ENCODE data around the gene RPL11.
"Not testable (repeated sequence)": the region's sequence is repeated elsewhere in the genome, so short reads cannot be mapped to it uniquely, and the experiment has no call there.

RPL11 gene

DNA sequence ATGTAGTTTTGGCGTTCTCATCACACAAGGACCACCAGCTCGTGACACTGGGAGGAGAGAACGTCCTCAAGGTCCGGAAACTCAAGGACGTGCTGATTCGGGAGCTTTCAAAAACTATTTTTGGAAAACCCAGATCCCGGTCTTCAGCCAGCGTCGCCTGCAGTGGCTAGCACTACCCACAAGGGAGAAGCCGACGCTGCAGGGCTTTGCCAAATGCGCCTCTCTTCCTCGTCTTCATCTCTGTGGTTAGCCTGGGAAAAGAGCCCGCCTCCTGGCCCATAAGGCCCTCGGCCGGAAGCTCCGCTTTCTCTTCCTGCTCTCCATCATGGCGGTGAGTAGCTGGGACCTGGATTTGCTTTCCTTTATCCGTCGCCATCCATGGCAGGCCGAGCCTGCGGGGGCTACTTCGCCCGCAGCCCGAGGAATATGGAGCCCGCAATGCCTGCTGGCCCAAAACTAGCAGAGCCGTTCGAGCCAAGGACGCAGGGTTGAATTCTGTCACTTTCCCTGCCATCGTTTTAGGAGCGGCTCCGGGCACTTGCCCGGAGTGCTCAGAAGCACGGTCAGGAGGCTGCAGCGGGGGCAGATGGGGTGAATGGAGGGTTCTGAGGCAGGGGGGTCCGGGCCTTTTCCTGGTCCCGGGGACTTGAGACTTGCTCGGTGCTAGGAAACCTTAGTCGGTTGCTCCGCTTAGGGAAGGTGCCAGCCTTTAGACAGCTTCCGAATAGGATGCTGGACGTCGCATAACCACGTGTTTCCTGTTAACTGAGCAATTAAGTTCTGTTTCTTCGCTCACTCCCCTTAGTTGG, at the start of gene RPL11:
Gene RPL11, plus strand, starts transcription at position 308 of the 809 bp plus-strand sequence. Its CDS starts 18 bp downstream, at position 326.
- DNase-seq = peak; percentile 39 to 96 (median 89)

DNA sequence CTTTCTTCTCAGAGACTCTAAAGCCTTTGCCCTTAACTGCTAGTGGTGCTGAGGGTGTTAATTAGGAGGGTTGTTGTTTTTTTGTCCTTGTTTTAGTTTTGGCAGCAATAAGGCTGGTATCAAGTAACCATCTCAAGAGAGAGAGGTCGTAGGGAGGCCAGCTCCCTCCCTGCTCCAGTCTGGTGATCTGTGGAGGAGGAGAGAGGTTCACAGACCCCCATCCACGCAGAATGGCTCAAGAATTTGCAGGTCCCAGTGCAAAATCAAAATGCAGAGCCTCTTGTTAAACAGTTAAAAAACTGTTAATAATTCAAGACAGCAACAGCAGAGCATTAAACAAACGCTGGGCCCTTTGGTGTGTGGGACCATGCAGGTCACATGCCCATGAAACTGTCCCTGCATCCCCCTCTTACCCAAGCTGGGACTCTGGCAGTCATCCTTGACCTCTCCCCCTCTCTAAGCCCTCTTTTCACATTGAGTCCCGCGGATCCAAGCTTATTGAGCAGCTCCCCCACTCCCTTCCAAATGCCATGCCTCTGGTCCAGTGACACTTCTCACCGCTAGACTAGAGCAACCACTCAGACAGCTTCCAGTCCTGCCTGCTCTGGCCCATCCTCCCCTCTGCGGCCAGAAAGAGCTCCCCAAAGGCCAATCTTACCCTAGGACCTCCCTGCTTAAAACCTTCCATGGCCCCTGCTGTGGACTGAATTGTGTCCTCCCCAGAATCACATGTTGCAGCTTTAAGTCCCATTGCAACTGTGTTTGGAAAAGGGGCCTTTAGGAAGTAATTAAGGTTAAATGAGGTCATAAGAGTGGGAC, 47.7 kb upstream of the RPL11 start:
- DNase-seq = no peak

GRCh38 chr1:23644555-23644866, 47.1 kb upstream of the RPL11 start:
- DNase-seq = no peak

GRCh38 chr1:23645338-23645737, 46.3 kb upstream of the RPL11 start:
- no peak for DNase-seq

DNA sequence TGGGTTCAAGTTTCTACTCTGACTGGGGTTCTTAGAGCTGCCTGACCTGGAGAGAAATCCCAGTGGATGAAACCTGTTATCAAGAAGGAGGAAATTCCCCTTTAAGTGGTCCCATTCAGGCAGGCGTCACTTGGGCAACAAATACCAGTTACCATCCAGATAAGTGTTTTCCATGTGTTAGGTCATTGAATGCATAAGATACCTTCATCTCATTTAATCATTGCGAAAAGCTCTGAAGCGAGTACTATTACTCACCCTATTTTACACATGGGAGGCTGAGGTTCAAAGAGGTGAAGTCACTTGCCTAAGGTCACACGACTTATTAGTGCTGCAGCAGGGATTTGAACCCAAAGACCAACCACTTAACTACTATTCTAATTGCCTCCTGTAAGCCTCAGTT, 45.5 kb upstream of the RPL11 start:
- no peak for DNase-seq

DNA sequence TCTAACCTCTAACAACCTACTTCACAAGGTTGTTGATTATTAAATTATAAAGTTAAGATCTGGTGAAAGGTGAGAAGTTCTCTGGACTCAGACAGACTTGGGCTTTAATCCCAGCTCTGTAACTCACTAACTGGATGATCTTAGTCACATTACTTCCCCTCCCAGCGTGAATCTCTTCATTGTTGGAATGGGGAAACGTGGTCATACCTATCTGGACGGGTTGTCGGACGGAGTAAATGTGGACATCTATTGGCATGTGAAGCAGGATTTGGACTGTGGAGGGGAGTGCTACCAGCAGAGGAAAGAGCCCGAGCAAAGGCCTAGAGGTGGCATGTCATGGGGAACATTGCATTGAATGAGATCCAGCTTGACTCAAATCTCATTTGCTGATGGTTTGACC, 45.1 kb upstream of the RPL11 start:
- DNase-seq = no peak

- DNase-seq = no peak
Observed at GRCh38 chr1:23648576-23648975, 43.0 kb upstream of the RPL11 start.

- DNase-seq = not testable (repeated sequence)
Observed at GRCh38 chr1:23649157-23649556, 42.4 kb upstream of the RPL11 start.

DNA sequence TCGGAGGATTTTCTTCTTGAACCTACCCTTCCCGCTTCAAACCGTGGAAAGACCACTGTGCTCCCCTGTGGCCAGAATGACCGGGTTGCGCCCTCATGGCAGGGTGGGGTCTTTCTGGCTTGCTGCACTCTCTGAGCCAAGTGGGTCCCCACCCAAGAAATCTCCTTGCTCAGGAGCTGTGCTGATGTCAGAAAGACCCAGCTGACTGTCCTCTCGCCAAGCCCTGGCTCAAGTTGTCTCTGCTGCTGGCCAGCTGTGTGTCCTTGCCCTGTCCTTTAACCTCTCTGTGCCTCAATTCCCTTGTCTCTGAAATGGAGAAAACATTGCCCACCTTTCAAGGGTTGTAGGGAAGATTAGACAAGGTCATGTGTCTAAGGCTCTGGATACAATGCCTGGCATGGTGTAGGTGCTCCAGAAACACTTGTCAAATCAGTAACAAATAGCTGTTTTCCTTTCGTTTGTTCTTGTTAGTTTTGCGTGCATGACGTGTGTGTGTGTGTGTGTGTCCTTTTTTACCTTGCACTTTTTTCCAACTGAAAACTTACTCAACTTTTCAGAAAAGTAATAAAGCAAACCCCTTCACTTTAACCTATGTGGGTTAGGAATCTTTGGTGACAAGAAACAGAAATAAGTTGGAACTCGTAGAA, 41.1 kb upstream of the RPL11 start:
- no peak for DNase-seq

DNA sequence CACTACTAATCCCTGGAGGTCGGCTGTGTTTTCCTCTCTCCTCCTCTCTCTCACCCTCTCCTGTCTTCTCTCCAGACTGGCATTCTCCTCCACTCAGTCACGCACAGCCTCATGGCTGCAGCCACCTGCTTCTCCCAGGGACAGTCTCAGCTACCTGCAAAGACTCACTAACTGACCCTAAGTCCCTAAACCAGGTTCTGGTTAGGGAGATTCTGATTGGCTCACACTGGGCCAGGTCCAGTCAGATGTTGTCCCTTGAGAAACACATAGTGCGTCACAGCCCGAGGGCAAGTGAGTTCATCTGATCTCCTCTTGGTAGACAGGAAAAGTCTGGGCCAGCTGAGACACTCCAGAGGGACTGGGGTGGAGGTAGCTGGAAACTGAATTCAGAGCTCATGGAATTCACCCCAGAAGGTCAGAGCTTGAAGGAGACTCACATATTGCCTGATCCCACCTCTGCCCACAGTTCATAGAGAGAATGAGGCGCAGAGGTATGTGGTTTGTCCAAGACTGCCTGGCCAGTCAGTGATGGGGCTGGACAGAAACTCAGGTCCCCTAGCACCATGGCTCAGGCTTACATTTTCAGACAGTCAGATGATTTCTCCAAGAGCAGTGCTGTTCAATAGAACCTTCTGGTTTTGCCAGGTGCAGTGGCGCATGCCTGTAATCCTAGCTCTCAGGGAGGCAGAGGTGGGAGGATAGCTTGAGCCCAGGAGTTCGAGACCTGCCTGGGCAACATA, 40.4 kb upstream of the RPL11 start:
- no peak for DNase-seq

- peak in 7 of 51 donors; percentile 2 to 11 (median 5) for DNase-seq
Observed at GRCh38 chr1:23657659-23658275, 33.8 kb upstream of the RPL11 start.

- DNase-seq = no peak
Observed at GRCh38 chr1:23660671-23661070, 30.9 kb upstream of the RPL11 start.

DNA sequence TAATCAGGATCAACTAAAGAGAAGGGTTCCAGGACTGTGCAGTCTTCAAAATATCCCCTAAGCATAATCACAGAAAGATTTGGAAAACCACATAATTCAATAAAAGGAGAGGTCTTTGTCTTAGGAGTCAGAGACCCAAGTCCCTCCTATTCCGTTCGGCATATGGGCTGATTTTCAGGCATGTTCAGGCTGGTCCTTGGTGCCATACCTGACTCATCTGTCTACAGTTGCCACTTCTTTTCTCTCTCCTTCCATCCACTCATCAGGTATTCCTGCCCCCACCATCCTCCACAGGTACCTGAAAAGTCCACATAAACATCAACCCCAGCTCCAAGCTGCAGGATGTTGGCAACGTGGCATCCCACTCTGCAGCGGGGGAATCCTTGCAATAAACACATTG, 29.7 kb upstream of the RPL11 start:
- DNase-seq = no peak

- DNase-seq = no peak
Observed at GRCh38 chr1:23664837-23665795, 26.5 kb upstream of the RPL11 start.

DNA sequence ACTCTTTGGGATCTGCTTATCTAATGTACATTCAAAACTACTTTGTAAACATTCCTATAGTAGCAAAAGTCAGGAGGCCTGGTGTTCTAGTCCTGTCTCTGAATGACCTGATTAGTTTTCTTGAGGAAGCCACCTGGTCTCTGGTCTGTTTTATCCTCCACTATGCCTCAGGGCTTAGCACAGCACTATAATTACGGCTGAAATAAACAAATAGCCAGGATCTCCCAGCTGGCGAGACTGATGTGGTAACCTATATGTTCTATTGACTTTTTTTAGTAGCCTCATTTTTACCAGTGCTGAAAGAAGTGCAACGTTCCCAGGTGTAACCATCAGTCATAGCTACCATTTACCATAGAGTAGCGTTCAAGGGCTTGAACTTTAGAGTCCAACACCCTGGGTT, 24.2 kb upstream of the RPL11 start:
- DNase-seq = no peak

GRCh38 chr1:23670709-23671108, 20.9 kb upstream of the RPL11 start:
- no peak for DNase-seq

- no peak for DNase-seq
Observed at GRCh38 chr1:23673086-23673813, 18.4 kb upstream of the RPL11 start.

- DNase-seq = no peak
Observed at GRCh38 chr1:23679815-23680214, 11.8 kb upstream of the RPL11 start.

DNA sequence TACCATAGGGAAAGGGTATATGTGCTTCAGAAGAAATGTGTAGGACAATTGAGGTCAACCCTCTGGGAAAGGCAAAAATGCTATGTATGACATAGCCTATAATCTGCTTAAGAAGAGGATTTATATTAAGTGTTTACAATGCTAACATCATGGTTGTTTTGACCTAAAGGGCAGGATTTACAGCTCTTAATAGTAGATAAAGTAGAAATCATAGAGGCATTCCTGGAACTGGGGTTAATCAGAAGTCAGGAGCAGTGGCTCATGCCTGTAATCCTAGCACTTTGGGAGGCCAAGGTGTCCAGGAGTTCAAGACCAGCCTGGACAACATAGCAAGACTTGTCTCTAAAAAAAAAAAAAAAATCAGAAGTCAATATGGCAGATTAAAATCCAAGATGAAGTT, 8.7 kb upstream of the RPL11 start:
- no peak for DNase-seq
